ENCODE measurements around the gene SUPT7L. TPM values are rescaled to one million over a fixed set of nuclear protein-coding genes. Genes with fewer than 3 reads are reported as not detected.

SUPT7L gene
- total RNA-seq = 34.0 and 34.5 TPM in 2 replicates

GRCh38 chr2:27663285-27664153 lies at the start of gene SUPT7L, which contains the start of gene SLC4A1AP:
TSS of gene SUPT7L (minus strand) at chr2:27663614. CDS start at chr2:27662192, 1,422 bp downstream.
TSS of gene SLC4A1AP (plus strand) at chr2:27663889. CDS start at chr2:27663915, 26 bp downstream.
- intact Hi-C loops (cut with micrococcal nuclease) = loop anchor here (2.0 to 10.0 kb wide), 5 partner anchors 35 to 451 kb away; partner anchors contain the start of genes ATRAID, CCDC121, EIF2B4 and GPN1

- intact Hi-C loops (cut with micrococcal nuclease) = no loop called here
Observed at GRCh38 chr2:27713201-27713600, 49.8 kb upstream of the SUPT7L start.

GRCh38 chr2:27712522-27712921 lies 49.1 kb upstream of the SUPT7L start:
- intact Hi-C loops (cut with micrococcal nuclease) = no loop called here

- intact Hi-C loops (cut with micrococcal nuclease) = no loop called here
Observed at GRCh38 chr2:27711804-27712203, 48.4 kb upstream of the SUPT7L start.

- intact Hi-C loops (cut with micrococcal nuclease) = no loop called here
Observed at GRCh38 chr2:27710640-27711430, 47.4 kb upstream of the SUPT7L start.

GRCh38 chr2:27709960-27710575 lies 46.7 kb upstream of the SUPT7L start:
- intact Hi-C loops (cut with micrococcal nuclease) = no loop called here

- intact Hi-C loops (cut with micrococcal nuclease) = no loop called here
Observed at GRCh38 chr2:27709326-27709725, 45.9 kb upstream of the SUPT7L start.

GRCh38 chr2:27708666-27709065 lies 45.3 kb upstream of the SUPT7L start:
- intact Hi-C loops (cut with micrococcal nuclease) = no loop called here

GRCh38 chr2:27708257-27708654 lies 44.8 kb upstream of the SUPT7L start:
- intact Hi-C loops (cut with micrococcal nuclease) = no loop called here

- intact Hi-C loops (cut with micrococcal nuclease) = no loop called here
Observed at GRCh38 chr2:27707462-27708256, 44.2 kb upstream of the SUPT7L start.

- intact Hi-C loops (cut with micrococcal nuclease) = no loop called here
Observed at GRCh38 chr2:27705851-27706622, 42.6 kb upstream of the SUPT7L start.

- intact Hi-C loops (cut with micrococcal nuclease) = no loop called here
Observed at GRCh38 chr2:27704342-27704876, 41.0 kb upstream of the SUPT7L start.

- intact Hi-C loops (cut with micrococcal nuclease) = loop anchor here (1.0 kb wide), 1 partner anchor 749 kb away; no protein-coding TSS in a partner anchor
Observed at GRCh38 chr2:27703638-27704341, 40.4 kb upstream of the SUPT7L start.

- intact Hi-C loops (cut with micrococcal nuclease) = no loop called here
Observed at GRCh38 chr2:27702302-27702701, 38.9 kb upstream of the SUPT7L start.

GRCh38 chr2:27701676-27702075 lies 38.3 kb upstream of the SUPT7L start:
- intact Hi-C loops (cut with micrococcal nuclease) = no loop called here

GRCh38 chr2:27697660-27698059 lies 34.2 kb upstream of the SUPT7L start:
- intact Hi-C loops (cut with micrococcal nuclease) = no loop called here

GRCh38 chr2:27690052-27690451 lies 26.6 kb upstream of the SUPT7L start:
- intact Hi-C loops (cut with micrococcal nuclease) = no loop called here

GRCh38 chr2:27689424-27689823 lies 26.0 kb upstream of the SUPT7L start:
- intact Hi-C loops (cut with micrococcal nuclease) = no loop called here

GRCh38 chr2:27687232-27687631 lies 23.8 kb upstream of the SUPT7L start:
- intact Hi-C loops (cut with micrococcal nuclease) = no loop called here
